B cell (primary cell): ENCODE measurements around the gene TSC1.

Experiments
- EZH2 ChIP-seq: IDR thresholded peaks from 2 replicates; pipeline ENCODE4 v1.6.1; 2012; ENCODE audit warnings: borderline replicate concordance, low read depth, mild to moderate bottlenecking, moderate library complexity, low read length; ENCODE audit not compliant: insufficient read depth, poor library complexity, severe bottlenecking
- TF ChIP-seq, protein P1 (sequence below): fragments of 200-600 bp; IDR thresholded peaks from one replicate; pipeline ENCODE4 v1.8.0; 2022; ENCODE audit warnings: antibody characterized with exemption, mild to moderate bottlenecking

DNA sequence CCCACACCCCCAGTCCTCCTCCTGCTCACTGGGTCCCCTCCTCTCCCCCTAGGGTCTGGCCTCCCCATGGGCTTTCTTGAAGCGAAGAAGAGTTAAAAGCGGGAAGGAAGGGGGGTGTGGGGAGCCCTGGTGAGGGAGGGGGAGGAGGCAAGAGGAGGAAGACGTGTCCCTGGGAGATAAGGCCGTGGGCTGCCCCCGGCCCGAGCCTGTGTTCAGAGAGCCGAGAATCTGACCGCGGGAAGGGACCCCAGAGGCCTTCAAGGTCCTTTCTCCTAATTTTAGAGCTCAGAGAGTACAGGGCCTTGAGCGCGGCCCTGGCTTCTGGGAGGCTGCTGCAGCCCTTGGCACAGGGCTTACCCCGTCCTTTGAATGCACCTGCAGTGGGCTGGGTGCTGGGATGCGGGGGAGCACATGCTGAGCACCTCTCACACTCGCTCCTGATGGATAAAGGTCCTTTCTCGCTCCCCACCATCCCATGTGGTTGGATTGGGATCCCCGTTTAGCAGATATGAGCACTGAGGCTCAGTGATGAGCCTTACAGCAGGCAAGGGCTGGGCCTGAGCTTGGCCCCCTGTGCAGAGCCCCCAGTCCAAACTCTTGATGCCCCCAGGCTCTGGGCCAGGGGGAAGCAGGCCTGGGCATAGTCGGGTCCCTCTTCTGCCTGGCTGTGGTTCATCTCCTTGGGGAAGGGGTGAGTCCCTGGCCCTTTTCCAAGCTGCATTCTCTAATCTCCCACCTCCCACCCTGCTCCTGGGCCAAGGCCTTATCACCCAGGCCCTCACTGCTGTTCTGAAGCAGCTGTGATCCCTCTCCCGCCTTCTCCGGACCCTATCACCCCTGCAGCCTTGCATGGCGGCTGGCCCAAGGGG is 40.0 kb upstream of the TSC1 start:
- TF ChIP-seq, protein P1, sequence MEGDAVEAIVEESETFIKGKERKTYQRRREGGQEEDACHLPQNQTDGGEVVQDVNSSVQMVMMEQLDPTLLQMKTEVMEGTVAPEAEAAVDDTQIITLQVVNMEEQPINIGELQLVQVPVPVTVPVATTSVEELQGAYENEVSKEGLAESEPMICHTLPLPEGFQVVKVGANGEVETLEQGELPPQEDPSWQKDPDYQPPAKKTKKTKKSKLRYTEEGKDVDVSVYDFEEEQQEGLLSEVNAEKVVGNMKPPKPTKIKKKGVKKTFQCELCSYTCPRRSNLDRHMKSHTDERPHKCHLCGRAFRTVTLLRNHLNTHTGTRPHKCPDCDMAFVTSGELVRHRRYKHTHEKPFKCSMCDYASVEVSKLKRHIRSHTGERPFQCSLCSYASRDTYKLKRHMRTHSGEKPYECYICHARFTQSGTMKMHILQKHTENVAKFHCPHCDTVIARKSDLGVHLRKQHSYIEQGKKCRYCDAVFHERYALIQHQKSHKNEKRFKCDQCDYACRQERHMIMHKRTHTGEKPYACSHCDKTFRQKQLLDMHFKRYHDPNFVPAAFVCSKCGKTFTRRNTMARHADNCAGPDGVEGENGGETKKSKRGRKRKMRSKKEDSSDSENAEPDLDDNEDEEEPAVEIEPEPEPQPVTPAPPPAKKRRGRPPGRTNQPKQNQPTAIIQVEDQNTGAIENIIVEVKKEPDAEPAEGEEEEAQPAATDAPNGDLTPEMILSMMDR = no peak
- no peak for TF ChIP-seq EZH2
